HEK293 (cell line): ENCODE measurements around the gene NSMCE1.

ENCODE experiments used
- GFI1B ChIP-seq: fragments of 450-650 bp; formaldehyde crosslinking; IDR thresholded peaks from 2 replicates; pipeline ENCODE4 v1.5.1; 2016; ENCODE audit warnings: missing biosample characterization, missing genetic modification characterization
- GLI2 ChIP-seq: fragments of 450-650 bp; formaldehyde crosslinking; IDR thresholded peaks from 2 replicates; pipeline ENCODE4; 2017; ENCODE audit warnings: missing biosample characterization, missing genetic modification characterization, low read depth, borderline replicate concordance
- GLI4 ChIP-seq: fragments of 450-650 bp; formaldehyde crosslinking; IDR thresholded peaks from 2 replicates; pipeline ENCODE4 v1.5.1; 2016; ENCODE audit warnings: missing biosample characterization, missing genetic modification characterization
- MZF1 ChIP-seq: fragments of 450-650 bp; formaldehyde crosslinking; IDR thresholded peaks from 2 replicates; pipeline ENCODE4 v1.5.1; 2017; ENCODE audit warnings: missing biosample characterization, missing genetic modification characterization, borderline replicate concordance
- PRDM1 ChIP-seq: fragments of 450-650 bp; formaldehyde crosslinking; IDR thresholded peaks from 2 replicates; pipeline ENCODE4; 2016; ENCODE audit warnings: missing biosample characterization, missing genetic modification characterization
- SP3 ChIP-seq: fragments of 450-650 bp; formaldehyde crosslinking; IDR thresholded peaks from 2 replicates; pipeline ENCODE4 v1.5.1; 2016; ENCODE audit warnings: missing biosample characterization, missing genetic modification characterization
- SP7 ChIP-seq: fragments of 450-650 bp; formaldehyde crosslinking; IDR thresholded peaks from 2 replicates; pipeline ENCODE4 v1.5.1; 2016; ENCODE audit warnings: missing biosample characterization, missing genetic modification characterization
- ZBTB20 ChIP-seq: fragments of 450-650 bp; formaldehyde crosslinking; IDR thresholded peaks from 2 replicates; pipeline ENCODE4 v1.5.1; 2016; ENCODE audit warnings: missing biosample characterization, missing genetic modification characterization
- ZBTB8A ChIP-seq: fragments of 450-650 bp; formaldehyde crosslinking; IDR thresholded peaks from 2 replicates; pipeline ENCODE4 v1.5.1; 2016; ENCODE audit warnings: missing biosample characterization, missing genetic modification characterization
- ZEB2 ChIP-seq: fragments of 450-650 bp; formaldehyde crosslinking; IDR thresholded peaks from 2 replicates; pipeline ENCODE4 v1.5.1; 2016; ENCODE audit warnings: missing biosample characterization, missing genetic modification characterization
- ZFHX2 ChIP-seq: fragments of 450-650 bp; formaldehyde crosslinking; conservative IDR thresholded peaks from 2 replicates; pipeline ENCODE4 v1.5.1; 2016; ENCODE audit warnings: missing biosample characterization, missing genetic modification characterization
- ZFP41 ChIP-seq: fragments of 450-650 bp; formaldehyde crosslinking; IDR thresholded peaks from 2 replicates; pipeline ENCODE4 v1.5.1; 2016; ENCODE audit warnings: missing biosample characterization, missing genetic modification characterization, borderline replicate concordance
- ZIC2 ChIP-seq: fragments of 450-650 bp; formaldehyde crosslinking; IDR thresholded peaks from 2 replicates; pipeline ENCODE4 v1.5.1; 2016; ENCODE audit warnings: missing biosample characterization, missing genetic modification characterization
- ZNF121 ChIP-seq: fragments of 450-650 bp; formaldehyde crosslinking; IDR thresholded peaks from 2 replicates; pipeline ENCODE4 v1.5.1; 2016; ENCODE audit warnings: missing biosample characterization, missing genetic modification characterization
- ZNF169 ChIP-seq: fragments of 450-650 bp; formaldehyde crosslinking; IDR thresholded peaks from 2 replicates; pipeline ENCODE4 v1.5.1; 2016; ENCODE audit warnings: missing biosample characterization, missing genetic modification characterization
- ZNF23 ChIP-seq: fragments of 450-650 bp; formaldehyde crosslinking; IDR thresholded peaks from 2 replicates; pipeline ENCODE4 v1.5.1; 2016; ENCODE audit warnings: missing biosample characterization, missing genetic modification characterization, borderline replicate concordance
- ZNF248 ChIP-seq: fragments of 450-650 bp; formaldehyde crosslinking; IDR thresholded peaks from 2 replicates; pipeline ENCODE4 v1.5.1; 2017; ENCODE audit warnings: missing biosample characterization, missing genetic modification characterization
- ZNF521 ChIP-seq: fragments of 450-650 bp; formaldehyde crosslinking; IDR thresholded peaks from 2 replicates; pipeline ENCODE4 v1.5.1; 2017; ENCODE audit warnings: missing biosample characterization, mild to moderate bottlenecking, missing genetic modification characterization
- ZNF548 ChIP-seq: fragments of 450-650 bp; formaldehyde crosslinking; IDR thresholded peaks from 2 replicates; pipeline ENCODE4 v1.5.1; 2016; ENCODE audit warnings: missing biosample characterization, missing genetic modification characterization
- ZNF571 ChIP-seq: fragments of 450-650 bp; formaldehyde crosslinking; IDR thresholded peaks from 2 replicates; pipeline ENCODE4 v1.5.0; 2017; ENCODE audit warnings: missing biosample characterization, missing genetic modification characterization
- ZNF623 ChIP-seq: fragments of 450-650 bp; formaldehyde crosslinking; IDR thresholded peaks from 2 replicates; pipeline ENCODE4 v1.5.1; 2016; ENCODE audit warnings: missing biosample characterization, missing genetic modification characterization
- ZNF707 ChIP-seq: fragments of 450-650 bp; formaldehyde crosslinking; IDR thresholded peaks from 2 replicates; pipeline ENCODE4 v1.5.1; 2016; ENCODE audit warnings: missing biosample characterization, missing genetic modification characterization
- ZNF747 ChIP-seq: fragments of 450-650 bp; formaldehyde crosslinking; IDR thresholded peaks from 2 replicates; pipeline ENCODE4 v1.5.1; 2016; ENCODE audit warnings: missing biosample characterization, missing genetic modification characterization
- ZNF776 ChIP-seq: fragments of 450-650 bp; formaldehyde crosslinking; IDR thresholded peaks from 2 replicates; pipeline ENCODE4 v1.5.0; 2017; ENCODE audit warnings: missing biosample characterization, missing genetic modification characterization, borderline replicate concordance
- ZNF791 ChIP-seq: fragments of 450-650 bp; formaldehyde crosslinking; IDR thresholded peaks from 2 replicates; pipeline ENCODE4 v1.5.1; 2016; ENCODE audit warnings: missing biosample characterization, missing genetic modification characterization
- ZSCAN16 ChIP-seq: fragments of 450-650 bp; formaldehyde crosslinking; IDR thresholded peaks from 2 replicates; pipeline ENCODE4 v1.5.1; 2016; ENCODE audit warnings: missing biosample characterization, missing genetic modification characterization
- TF ChIP-seq, protein P1 (sequence below): fragments of 450-650 bp; formaldehyde crosslinking; conservative IDR thresholded peaks from 2 replicates; pipeline ENCODE4 v1.5.1; 2016; ENCODE audit warnings: low read depth, missing biosample characterization, missing genetic modification characterization
- TF ChIP-seq, protein P2 (sequence below): fragments of 450-650 bp; formaldehyde crosslinking; IDR thresholded peaks from 2 replicates; pipeline ENCODE4 v1.5.1; 2016; ENCODE audit warnings: missing biosample characterization, missing genetic modification characterization
- TF ChIP-seq, protein P3 (sequence below): fragments of 450-650 bp; formaldehyde crosslinking; IDR thresholded peaks from 2 replicates; pipeline ENCODE4 v1.5.1; 2016; ENCODE audit warnings: missing biosample characterization, missing genetic modification characterization, low read depth
- TF ChIP-seq, protein P4 (sequence below): fragments of 450-650 bp; formaldehyde crosslinking; IDR thresholded peaks from 2 replicates; pipeline ENCODE4 v1.5.1; 2016; ENCODE audit warnings: missing biosample characterization, missing genetic modification characterization
- TF ChIP-seq, protein P5 (sequence below): fragments of 450-650 bp; formaldehyde crosslinking; IDR thresholded peaks from 2 replicates; pipeline ENCODE4 v1.5.1; 2016; ENCODE audit warnings: missing biosample characterization, missing genetic modification characterization

NSMCE1 gene

DNA sequence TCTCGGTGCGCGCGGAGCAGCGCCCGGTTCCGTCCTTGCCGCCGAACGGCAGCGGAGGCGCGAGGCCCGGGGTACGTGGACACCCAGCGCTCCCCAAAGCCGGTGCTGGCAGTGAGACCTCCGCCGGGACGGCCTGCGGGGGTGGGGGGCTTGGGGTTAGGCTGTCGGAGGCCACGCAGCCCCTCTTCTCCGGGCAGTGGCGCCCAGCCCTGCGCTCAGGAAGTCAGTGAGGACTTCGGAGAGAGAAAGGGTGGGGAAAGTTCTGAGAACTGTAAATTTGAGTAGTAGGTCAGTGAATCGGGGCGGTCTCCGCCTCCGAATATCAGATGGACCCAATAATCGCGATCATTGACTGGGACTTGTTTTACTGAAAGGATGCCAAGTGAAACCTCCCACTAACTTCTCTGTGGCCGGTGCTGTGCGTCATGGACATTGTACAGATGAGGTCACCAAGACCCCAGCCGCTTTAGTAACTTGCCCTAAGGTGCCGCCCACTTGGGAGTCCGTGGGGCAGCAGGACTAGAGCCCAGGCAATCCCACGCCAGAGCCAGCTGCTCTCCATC, 45.7 kb upstream of the NSMCE1 start (continued):
- TF ChIP-seq ZBTB20 (tag by site-specific recombination) (peak; percentile 63; the same call in 1 of the 2 replicates), PRDM1 (tag by site-specific recombination) (peak; percentile 78; the same call in 1 of the 2 replicates), ZNF776 (tag by site-specific recombination) (no peak), ZFP41 (no peak), ZNF23 (tag by site-specific recombination) (no peak), ZIC2 (tag by site-specific recombination) (peak; percentile 24; the same call in 1 of the 2 replicates), ZEB2 (no peak; the same call in 1 of the 2 replicates), SP7 (tag by site-specific recombination) (peak; percentile 11; the same call in 1 of the 2 replicates), ZNF571 (tag by site-specific recombination) (no peak), MZF1 (tag by site-specific recombination) (no peak), ZNF248 (tag by site-specific recombination) (no peak), ZNF623 (tag by site-specific recombination) (no peak), ZSCAN16 (tag by site-specific recombination) (no peak), ZNF521 (tag by site-specific recombination) (no peak), ZBTB8A (tag by site-specific recombination) (peak; percentile 41), GLI2 (tag by site-specific recombination) (no peak), SP3 (tag by site-specific recombination) (0 out of 2 replicates have a peak, but pooled peaks have one; percentile 16), ZFHX2 (tag by site-specific recombination) (peak; percentile 67), ZNF169 (tag by site-specific recombination) (no peak), ZNF791 (tag by site-specific recombination) (no peak), ZNF747 (no peak), ZNF121 (no peak), ZNF707 (no peak), ZNF548 (tag by site-specific recombination) (no peak), GFI1B (no peak), GLI4 (no peak)
- TF ChIP-seq, protein P1, sequence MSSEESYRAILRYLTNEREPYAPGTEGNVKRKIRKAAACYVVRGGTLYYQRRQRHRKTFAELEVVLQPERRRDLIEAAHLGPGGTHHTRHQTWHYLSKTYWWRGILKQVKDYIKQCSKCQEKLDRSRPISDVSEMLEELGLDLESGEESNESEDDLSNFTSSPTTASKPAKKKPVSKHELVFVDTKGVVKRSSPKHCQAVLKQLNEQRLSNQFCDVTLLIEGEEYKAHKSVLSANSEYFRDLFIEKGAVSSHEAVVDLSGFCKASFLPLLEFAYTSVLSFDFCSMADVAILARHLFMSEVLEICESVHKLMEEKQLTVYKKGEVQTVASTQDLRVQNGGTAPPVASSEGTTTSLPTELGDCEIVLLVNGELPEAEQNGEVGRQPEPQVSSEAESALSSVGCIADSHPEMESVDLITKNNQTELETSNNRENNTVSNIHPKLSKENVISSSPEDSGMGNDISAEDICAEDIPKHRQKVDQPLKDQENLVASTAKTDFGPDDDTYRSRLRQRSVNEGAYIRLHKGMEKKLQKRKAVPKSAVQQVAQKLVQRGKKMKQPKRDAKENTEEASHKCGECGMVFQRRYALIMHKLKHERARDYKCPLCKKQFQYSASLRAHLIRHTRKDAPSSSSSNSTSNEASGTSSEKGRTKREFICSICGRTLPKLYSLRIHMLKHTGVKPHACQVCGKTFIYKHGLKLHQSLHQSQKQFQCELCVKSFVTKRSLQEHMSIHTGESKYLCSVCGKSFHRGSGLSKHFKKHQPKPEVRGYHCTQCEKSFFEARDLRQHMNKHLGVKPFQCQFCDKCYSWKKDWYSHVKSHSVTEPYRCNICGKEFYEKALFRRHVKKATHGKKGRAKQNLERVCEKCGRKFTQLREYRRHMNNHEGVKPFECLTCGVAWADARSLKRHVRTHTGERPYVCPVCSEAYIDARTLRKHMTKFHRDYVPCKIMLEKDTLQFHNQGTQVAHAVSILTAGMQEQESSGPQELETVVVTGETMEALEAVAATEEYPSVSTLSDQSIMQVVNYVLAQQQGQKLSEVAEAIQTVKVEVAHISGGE (tag by site-specific recombination), result no peak
- TF ChIP-seq, protein P2, sequence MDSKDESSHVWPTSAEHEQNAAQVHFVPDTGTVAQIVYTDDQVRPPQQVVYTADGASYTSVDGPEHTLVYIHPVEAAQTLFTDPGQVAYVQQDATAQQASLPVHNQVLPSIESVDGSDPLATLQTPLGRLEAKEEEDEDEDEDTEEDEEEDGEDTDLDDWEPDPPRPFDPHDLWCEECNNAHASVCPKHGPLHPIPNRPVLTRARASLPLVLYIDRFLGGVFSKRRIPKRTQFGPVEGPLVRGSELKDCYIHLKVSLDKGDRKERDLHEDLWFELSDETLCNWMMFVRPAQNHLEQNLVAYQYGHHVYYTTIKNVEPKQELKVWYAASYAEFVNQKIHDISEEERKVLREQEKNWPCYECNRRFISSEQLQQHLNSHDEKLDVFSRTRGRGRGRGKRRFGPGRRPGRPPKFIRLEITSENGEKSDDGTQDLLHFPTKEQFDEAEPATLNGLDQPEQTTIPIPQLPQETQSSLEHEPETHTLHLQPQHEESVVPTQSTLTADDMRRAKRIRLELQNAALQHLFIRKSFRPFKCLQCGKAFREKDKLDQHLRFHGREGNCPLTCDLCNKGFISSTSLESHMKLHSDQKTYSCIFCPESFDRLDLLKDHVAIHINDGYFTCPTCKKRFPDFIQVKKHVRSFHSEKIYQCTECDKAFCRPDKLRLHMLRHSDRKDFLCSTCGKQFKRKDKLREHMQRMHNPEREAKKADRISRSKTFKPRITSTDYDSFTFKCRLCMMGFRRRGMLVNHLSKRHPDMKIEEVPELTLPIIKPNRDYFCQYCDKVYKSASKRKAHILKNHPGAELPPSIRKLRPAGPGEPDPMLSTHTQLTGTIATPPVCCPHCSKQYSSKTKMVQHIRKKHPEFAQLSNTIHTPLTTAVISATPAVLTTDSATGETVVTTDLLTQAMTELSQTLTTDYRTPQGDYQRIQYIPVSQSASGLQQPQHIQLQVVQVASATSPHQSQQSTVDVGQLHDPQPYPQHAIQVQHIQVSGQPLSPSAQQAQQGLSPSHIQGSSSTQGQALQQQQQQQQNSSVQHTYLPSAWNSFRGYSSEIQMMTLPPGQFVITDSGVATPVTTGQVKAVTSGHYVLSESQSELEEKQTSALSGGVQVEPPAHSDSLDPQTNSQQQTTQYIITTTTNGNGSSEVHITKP (tag by site-specific recombination), result no peak
- TF ChIP-seq, protein P3, sequence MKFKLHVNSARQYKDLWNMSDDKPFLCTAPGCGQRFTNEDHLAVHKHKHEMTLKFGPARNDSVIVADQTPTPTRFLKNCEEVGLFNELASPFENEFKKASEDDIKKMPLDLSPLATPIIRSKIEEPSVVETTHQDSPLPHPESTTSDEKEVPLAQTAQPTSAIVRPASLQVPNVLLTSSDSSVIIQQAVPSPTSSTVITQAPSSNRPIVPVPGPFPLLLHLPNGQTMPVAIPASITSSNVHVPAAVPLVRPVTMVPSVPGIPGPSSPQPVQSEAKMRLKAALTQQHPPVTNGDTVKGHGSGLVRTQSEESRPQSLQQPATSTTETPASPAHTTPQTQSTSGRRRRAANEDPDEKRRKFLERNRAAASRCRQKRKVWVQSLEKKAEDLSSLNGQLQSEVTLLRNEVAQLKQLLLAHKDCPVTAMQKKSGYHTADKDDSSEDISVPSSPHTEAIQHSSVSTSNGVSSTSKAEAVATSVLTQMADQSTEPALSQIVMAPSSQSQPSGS (tag by site-specific recombination), result peak; percentile 50; the same call in 1 of the 2 replicates
- TF ChIP-seq, protein P4, sequence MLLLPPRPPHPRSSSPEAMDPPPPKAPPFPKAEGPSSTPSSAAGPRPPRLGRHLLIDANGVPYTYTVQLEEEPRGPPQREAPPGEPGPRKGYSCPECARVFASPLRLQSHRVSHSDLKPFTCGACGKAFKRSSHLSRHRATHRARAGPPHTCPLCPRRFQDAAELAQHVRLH (tag by site-specific recombination), result no peak
- TF ChIP-seq, protein P5, sequence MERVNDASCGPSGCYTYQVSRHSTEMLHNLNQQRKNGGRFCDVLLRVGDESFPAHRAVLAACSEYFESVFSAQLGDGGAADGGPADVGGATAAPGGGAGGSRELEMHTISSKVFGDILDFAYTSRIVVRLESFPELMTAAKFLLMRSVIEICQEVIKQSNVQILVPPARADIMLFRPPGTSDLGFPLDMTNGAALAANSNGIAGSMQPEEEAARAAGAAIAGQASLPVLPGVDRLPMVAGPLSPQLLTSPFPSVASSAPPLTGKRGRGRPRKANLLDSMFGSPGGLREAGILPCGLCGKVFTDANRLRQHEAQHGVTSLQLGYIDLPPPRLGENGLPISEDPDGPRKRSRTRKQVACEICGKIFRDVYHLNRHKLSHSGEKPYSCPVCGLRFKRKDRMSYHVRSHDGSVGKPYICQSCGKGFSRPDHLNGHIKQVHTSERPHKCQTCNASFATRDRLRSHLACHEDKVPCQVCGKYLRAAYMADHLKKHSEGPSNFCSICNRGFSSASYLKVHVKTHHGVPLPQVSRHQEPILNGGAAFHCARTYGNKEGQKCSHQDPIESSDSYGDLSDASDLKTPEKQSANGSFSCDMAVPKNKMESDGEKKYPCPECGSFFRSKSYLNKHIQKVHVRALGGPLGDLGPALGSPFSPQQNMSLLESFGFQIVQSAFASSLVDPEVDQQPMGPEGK (tag by site-specific recombination), result peak; percentile 68
